Loucy (cell line): Measurements from ENCODE around the gene SLC16A8.

Experiments
- EZH2phosphoT487 ChIP-seq: fragments of 200-600 bp; IDR thresholded peaks from 2 replicates; pipeline ENCODE4 v1.6.1; 2018; ENCODE audit warnings: antibody characterized with exemption, mild to moderate bottlenecking, moderate library complexity, borderline replicate concordance
- TF ChIP-seq, protein P1 (sequence below): fragments of 200-600 bp; sonication (generic); conservative IDR thresholded peaks from 2 replicates; pipeline ENCODE4 v1.5.1; 2014; ENCODE audit warnings: mild to moderate bottlenecking, antibody characterized with exemption, low read length

DNA sequence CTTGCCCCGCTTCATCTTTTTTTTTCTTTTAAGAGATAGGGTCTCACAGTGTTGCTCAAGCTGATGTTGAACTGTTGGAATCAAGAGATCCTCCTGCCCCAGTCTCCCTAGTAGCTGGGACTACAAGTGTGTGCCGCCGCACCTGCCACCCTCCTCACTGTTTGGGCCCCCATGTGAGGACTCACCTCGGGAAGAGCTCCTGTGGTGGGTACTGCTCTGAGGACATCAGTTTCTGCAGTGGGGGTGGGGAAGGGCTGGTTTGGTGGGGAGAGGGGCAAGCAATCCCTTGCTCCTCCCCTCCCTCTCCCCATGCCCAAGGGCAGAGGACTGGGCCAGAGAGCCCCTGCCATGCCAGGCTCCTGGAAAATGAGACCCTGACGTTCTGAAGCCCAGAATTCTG is 1.5 kb upstream of the SLC16A8 start:
- TF ChIP-seq, protein P1, sequence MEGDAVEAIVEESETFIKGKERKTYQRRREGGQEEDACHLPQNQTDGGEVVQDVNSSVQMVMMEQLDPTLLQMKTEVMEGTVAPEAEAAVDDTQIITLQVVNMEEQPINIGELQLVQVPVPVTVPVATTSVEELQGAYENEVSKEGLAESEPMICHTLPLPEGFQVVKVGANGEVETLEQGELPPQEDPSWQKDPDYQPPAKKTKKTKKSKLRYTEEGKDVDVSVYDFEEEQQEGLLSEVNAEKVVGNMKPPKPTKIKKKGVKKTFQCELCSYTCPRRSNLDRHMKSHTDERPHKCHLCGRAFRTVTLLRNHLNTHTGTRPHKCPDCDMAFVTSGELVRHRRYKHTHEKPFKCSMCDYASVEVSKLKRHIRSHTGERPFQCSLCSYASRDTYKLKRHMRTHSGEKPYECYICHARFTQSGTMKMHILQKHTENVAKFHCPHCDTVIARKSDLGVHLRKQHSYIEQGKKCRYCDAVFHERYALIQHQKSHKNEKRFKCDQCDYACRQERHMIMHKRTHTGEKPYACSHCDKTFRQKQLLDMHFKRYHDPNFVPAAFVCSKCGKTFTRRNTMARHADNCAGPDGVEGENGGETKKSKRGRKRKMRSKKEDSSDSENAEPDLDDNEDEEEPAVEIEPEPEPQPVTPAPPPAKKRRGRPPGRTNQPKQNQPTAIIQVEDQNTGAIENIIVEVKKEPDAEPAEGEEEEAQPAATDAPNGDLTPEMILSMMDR = no peak
- TF ChIP-seq EZH2phosphoT487 = no peak
